GM12892 (cell line): ENCODE measurements around the gene DNAJB11.

Source experiments
- POLR2A ChIP-seq: IDR thresholded peaks from 2 replicates; pipeline ENCODE4 v1.6.1; 2011; ENCODE audit warnings: low read depth, low read length, control low read depth
- POLR2AphosphoS5 ChIP-seq: IDR thresholded peaks from 2 replicates; pipeline ENCODE4 v1.6.1; 2011; ENCODE audit warnings: low read depth, low read length, control low read depth

GRCh38 chr3:186628756-186629155 lies 58.2 kb downstream of the DNAJB11 start:
- no peak for TF ChIP-seq POLR2A
- no peak for TF ChIP-seq POLR2AphosphoS5
